ENCODE data around the gene SLC6A11. TPM values are rescaled to one million over a fixed set of nuclear protein-coding genes. Genes with fewer than 3 reads are reported as not detected.

The SLC6A11 gene
- total RNA-seq, 1 donor from 2014 or later: 2.7 TPM

DNA sequence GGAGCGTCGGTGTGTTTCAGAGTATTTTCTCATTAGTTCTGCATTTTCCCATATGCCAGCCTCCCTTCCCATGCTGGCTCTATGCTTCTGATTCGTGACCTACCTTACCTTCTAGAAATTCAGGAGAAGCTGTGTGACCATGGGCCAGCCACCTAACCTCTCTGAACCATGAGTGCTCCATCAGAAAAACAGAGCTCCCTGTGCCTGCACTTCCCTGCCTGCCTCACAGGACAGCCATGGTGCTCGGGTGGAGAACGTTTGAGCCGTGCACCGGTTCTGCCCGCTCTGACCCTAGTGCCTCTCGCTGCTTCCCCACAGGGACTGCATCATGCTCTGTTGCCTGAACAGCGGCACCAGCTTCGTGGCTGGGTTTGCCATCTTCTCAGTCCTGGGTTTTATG is 102.0 kb downstream of the SLC6A11 start:
- Mint-ChIP-seq H3K27me3 (ENCODE audit: low read depth) (peaks cover 70% of the 10 kb centered on the region), H3K9me3 (peaks cover 7% of the 10 kb centered on the region)
- DNase-seq (ENCODE audit: low spot score in 2 of 2, unreplicated experiment in 2 of 2): peak in 1 of 2 experiments; percentile 9

DNA sequence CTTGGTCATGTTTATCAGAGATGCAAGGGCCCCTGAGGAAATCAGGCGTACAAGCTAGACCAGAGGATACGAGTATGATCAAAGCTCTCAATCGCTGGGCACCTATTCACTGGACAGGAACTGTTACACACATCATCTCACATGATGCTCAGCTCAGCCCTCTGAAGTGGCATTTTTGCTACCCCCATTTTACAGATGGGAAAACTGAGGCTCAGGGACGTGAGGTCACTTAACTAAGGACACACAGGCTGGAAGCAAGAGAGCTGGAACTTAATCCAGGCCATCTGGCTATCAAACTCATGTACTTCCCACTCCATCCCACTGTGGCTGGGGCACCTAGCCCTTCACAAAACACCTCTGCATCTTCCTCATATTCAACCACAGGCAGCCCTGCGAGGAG is 103.6 kb downstream of the SLC6A11 start:
- no peak overlapping the region for H3K27ac Mint-ChIP-seq
- no peaks in the 10 kb centered on the region for H3K36me3 Mint-ChIP-seq
- no peak for DNase-seq (ENCODE audit: low spot score in 2 of 2, unreplicated experiment in 2 of 2)
- no peaks in the 10 kb centered on the region for H3K4me1 Mint-ChIP-seq
- H3K9me3 Mint-ChIP-seq: peaks cover 10% of the 10 kb centered on the region
- TF ChIP-seq, protein P1, sequence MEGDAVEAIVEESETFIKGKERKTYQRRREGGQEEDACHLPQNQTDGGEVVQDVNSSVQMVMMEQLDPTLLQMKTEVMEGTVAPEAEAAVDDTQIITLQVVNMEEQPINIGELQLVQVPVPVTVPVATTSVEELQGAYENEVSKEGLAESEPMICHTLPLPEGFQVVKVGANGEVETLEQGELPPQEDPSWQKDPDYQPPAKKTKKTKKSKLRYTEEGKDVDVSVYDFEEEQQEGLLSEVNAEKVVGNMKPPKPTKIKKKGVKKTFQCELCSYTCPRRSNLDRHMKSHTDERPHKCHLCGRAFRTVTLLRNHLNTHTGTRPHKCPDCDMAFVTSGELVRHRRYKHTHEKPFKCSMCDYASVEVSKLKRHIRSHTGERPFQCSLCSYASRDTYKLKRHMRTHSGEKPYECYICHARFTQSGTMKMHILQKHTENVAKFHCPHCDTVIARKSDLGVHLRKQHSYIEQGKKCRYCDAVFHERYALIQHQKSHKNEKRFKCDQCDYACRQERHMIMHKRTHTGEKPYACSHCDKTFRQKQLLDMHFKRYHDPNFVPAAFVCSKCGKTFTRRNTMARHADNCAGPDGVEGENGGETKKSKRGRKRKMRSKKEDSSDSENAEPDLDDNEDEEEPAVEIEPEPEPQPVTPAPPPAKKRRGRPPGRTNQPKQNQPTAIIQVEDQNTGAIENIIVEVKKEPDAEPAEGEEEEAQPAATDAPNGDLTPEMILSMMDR (IDR thresholded peaks at IDR 0.05; ENCODE audit: unreplicated experiment): no peak
- no peak overlapping the region for H3K4me3 Mint-ChIP-seq
- H3K27me3 Mint-ChIP-seq (ENCODE audit: low read depth): peaks cover 73% of the 10 kb centered on the region

More for the DNA sequence above, 102.0 kb downstream of the SLC6A11 start:
- TF ChIP-seq, protein P1 (IDR thresholded peaks at IDR 0.05; ENCODE audit: unreplicated experiment): no peak
- Mint-ChIP-seq H3K4me3 (no peak overlapping the region), H3K27ac (no peak overlapping the region), H3K36me3 (no peaks in the 10 kb centered on the region), H3K4me1 (no peaks in the 10 kb centered on the region)

DNA sequence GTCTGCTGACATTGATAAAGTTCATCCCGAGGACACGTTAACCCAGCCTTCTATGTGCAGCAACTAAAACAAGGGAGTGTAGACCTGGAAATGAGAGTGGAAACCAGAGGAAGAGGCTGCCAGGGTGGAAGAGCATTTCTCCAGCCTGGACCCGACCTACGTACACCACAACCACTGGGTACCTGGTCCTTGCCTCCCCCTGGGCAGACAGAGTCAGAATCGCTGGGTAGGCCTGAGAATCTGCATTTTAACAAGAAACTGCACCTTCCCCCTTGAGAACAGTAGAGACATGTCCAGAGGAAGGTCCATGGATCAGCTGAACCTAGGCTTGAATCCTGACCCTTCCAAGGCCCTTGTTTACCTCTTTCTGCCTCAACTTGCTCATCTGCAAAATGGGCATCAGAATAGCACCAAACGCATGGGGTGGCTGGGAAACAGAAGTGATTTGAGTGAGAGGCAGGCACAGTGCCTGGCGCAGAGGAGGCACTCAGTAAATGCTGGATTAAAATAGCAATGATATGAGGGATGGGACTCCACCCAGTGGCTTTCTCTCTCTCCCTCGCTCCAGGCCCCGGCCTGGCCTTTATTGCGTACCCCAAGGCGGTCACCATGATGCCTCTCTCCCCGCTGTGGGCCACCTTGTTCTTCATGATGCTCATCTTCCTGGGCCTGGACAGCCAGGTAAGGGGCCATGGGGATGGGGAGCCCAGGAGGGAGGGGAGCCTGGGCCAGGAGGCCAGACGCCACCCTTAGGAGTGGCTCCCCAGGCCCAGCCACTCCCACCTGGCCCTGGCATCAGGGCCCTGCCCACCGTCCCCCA is 109.6 kb downstream of the SLC6A11 start:
- H3K27ac Mint-ChIP-seq: no peak overlapping the region
- peaks cover 3% of the 10 kb centered on the region for H3K4me1 Mint-ChIP-seq
- H3K27me3 Mint-ChIP-seq (ENCODE audit: low read depth): peaks cover 46% of the 10 kb centered on the region
- peak in 1 of 2 experiments; percentile 24 for DNase-seq (ENCODE audit: low spot score in 2 of 2, unreplicated experiment in 2 of 2)
- TF ChIP-seq, protein P1 (IDR thresholded peaks at IDR 0.05; ENCODE audit: unreplicated experiment): no peak
- H3K9me3 Mint-ChIP-seq: peaks cover 13% of the 10 kb centered on the region
- no peaks in the 10 kb centered on the region for H3K36me3 Mint-ChIP-seq
- no peak overlapping the region for H3K4me3 Mint-ChIP-seq

DNA sequence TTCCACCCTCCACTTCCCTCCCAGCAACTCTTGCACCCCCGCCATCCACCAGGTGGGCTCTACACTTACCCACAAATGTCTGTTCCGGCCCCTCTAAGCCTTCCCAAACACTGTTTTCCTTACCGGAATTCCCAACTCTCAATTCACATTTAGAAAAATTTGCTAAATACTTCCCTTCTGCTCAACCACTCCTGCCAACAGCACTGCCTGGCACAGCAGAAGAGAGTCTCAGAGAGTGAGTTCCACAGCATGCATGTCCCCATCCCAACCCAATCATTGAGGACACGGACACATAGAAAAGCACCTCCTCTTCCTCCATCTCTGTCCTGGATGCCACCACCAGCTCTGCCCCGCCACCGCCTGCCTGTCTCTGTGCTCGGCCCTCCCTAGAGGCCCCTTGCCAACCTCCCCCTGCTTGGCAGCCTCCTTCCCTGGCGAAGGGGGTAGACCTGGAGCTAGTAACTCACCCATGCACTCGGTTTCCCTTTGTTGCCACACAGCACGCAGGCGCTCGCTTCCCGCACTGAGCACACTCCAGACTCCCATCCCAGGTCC is 110.3 kb downstream of the SLC6A11 start:
- Mint-ChIP-seq H3K36me3 (no peaks in the 10 kb centered on the region), H3K9me3 (peaks cover 9% of the 10 kb centered on the region), H3K4me3 (no peak overlapping the region), H3K27ac (no peak overlapping the region), H3K4me1 (peaks cover 3% of the 10 kb centered on the region), H3K27me3 (ENCODE audit: low read depth) (peaks cover 44% of the 10 kb centered on the region)
- peak in 1 of 2 experiments; percentile 33 for DNase-seq (ENCODE audit: low spot score in 2 of 2, unreplicated experiment in 2 of 2)
- TF ChIP-seq, protein P1 (IDR thresholded peaks at IDR 0.05; ENCODE audit: unreplicated experiment): no peak

DNA sequence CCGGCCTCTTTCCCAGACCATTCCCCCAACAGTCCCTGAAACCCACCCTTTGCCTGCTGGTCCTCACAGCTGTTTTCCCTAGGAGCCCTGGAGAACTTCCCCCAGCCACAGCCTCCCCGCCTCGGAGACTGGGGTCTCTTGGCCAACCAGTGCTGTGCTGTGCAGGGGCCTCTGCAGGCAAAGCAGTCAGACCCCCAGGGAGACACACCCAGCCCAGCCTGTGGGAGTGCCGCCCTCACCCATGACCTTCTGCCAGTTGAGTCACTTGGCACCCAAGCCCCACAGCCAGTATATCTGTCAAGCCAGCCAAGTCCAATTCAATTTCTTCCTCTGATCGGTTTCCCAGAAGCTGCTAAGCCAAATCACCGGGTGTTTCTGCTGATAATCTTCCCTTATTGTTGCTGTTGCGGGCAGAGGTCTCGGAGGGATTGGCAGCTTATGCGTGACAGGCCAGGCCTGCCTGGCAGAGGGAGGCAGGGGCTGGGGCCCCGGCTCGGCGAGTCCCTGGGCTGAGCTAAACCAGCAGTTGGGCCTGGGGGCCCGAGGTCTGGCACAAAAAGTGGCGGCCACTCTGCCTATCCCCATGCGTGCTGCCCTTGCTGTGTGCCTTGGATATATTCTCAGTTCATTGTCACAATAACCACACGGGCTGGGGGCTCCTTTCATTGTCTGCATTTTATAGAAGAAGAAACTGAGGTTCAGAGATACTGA is 110.9 kb downstream of the SLC6A11 start:
- TF ChIP-seq, protein P1 (IDR thresholded peaks at IDR 0.05; ENCODE audit: unreplicated experiment): no peak
- Mint-ChIP-seq H3K9me3 (peaks cover 5% of the 10 kb centered on the region), H3K36me3 (no peaks in the 10 kb centered on the region), H3K27ac (no peak overlapping the region), H3K27me3 (ENCODE audit: low read depth) (peaks cover 43% of the 10 kb centered on the region), H3K4me1 (peaks cover 3% of the 10 kb centered on the region), H3K4me3 (no peak overlapping the region)
- peak in 1 of 2 experiments; percentile 26 for DNase-seq (ENCODE audit: low spot score in 2 of 2, unreplicated experiment in 2 of 2)

Data from mesothelial cell of epicardium (in vitro differentiated cells).